ENCODE results near the gene MED29.

MED29 gene

DNA sequence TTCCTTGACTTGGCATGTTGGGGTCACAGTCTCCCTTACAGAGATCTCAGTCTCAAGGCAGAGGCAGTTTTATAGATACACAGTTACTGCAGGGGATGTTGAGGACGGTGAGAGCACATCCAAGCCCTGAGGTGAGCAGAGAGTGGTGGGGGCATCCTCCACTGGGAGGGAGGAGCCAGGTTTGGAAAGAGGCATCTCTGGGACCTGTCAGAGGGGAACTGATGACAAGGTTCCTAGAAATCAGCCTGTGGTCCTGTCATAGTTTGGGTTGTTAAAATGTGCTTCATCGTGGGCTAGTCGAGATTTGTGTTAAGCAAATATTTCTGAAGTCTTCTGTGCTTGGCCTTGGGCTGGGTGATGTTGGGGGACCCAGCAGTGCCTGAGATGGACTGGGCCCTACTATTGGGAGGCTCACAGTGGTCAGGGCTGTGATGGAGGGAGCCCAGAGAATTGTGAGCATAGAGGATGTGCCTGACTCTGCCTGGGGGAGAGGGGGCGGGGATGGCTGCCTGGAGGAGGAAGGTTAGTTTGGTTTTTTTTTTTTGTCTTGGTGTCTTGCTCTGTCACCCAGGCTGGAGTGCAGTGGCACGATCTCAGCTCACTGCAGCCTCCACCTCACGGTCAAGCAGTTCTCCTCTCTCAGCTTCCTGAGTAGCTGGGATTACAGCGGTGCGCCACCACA lies 58.1 kb downstream of the MED29 start:
- TF ChIP-seq, protein P1, sequence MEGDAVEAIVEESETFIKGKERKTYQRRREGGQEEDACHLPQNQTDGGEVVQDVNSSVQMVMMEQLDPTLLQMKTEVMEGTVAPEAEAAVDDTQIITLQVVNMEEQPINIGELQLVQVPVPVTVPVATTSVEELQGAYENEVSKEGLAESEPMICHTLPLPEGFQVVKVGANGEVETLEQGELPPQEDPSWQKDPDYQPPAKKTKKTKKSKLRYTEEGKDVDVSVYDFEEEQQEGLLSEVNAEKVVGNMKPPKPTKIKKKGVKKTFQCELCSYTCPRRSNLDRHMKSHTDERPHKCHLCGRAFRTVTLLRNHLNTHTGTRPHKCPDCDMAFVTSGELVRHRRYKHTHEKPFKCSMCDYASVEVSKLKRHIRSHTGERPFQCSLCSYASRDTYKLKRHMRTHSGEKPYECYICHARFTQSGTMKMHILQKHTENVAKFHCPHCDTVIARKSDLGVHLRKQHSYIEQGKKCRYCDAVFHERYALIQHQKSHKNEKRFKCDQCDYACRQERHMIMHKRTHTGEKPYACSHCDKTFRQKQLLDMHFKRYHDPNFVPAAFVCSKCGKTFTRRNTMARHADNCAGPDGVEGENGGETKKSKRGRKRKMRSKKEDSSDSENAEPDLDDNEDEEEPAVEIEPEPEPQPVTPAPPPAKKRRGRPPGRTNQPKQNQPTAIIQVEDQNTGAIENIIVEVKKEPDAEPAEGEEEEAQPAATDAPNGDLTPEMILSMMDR (IDR thresholded peaks at IDR 0.05; ENCODE audit: control insufficient read depth, insufficient read depth, low read depth, low read length, missing control alignments) = no peak
- no peak for DNase-seq (ENCODE audit: low read depth)
- H3K4me3 ChIP-seq (ENCODE audit: control insufficient read depth, low read depth, low read length) = no peak overlapping the region

All from AG09309 (cell line).